MM.1S (cell line): ENCODE data around the gene KRTAP10-9.

ENCODE experiments used
- DNase-seq: peaks from one replicate; pipeline ENCODE4 v3.0.0-alpha.2; 2015
- H2AFZ ChIP-seq: fragments of 300-600 bp; sonication (generic); 2 replicates; pipeline ENCODE4 v1.6.0; 2016; ENCODE audit warnings: antibody characterized with exemption, low read length
- H3F3A ChIP-seq: fragments of 300-600 bp; sonication (generic); 2 replicates; pipeline ENCODE4 v1.6.1; 2016; ENCODE audit warnings: mild to moderate bottlenecking, antibody characterized with exemption, low read length, moderate library complexity, mixed read lengths; ENCODE audit not compliant: insufficient read depth
- H3K27ac ChIP-seq: fragments of 300-600 bp; sonication (generic); 2 replicates; pipeline ENCODE4 v1.5.1; 2016; ENCODE audit warnings: mild to moderate bottlenecking, low read length
- H3K27me3 ChIP-seq: fragments of 300-600 bp; sonication (generic); replicated peaks from 2 replicates; pipeline ENCODE4 v1.6.0; 2016; ENCODE audit warnings: low read length; ENCODE audit not compliant: insufficient read depth
- H3K36me3 ChIP-seq: fragments of 300-600 bp; sonication (generic); replicated peaks from 2 replicates; pipeline ENCODE4 v1.6.1; 2016; ENCODE audit warnings: mild to moderate bottlenecking, low read length, mixed read lengths; ENCODE audit not compliant: insufficient read depth
- H3K4me1 ChIP-seq: fragments of 300-600 bp; sonication (generic); 2 replicates; pipeline ENCODE4 v1.6.1; 2016; ENCODE audit warnings: low read length, mixed read lengths
- H3K4me2 ChIP-seq: fragments of 300-600 bp; sonication (generic); 2 replicates; pipeline ENCODE4 v1.6.0; 2016; ENCODE audit warnings: low read depth, low read length
- H3K4me3 ChIP-seq: fragments of 300-600 bp; sonication (generic); 2 replicates; pipeline ENCODE4 v1.5.1; 2016; ENCODE audit warnings: low read length, mixed read lengths
- H3K79me2 ChIP-seq: fragments of 300-600 bp; sonication (generic); 2 replicates; pipeline ENCODE4 v1.6.1; 2016; ENCODE audit warnings: mixed run types, low read length, mixed read lengths
- H3K9ac ChIP-seq: fragments of 300-600 bp; sonication (generic); 2 replicates; pipeline ENCODE4 v1.6.1; 2016; ENCODE audit warnings: low read length, mixed read lengths
- H3K9me2 ChIP-seq: fragments of 300-600 bp; sonication (generic); replicated peaks from 2 replicates; pipeline ENCODE4 v1.6.1; 2016; ENCODE audit warnings: mild to moderate bottlenecking, low read length, mixed read lengths; ENCODE audit not compliant: insufficient read depth
- H3K9me3 ChIP-seq: fragments of 300-600 bp; sonication (generic); replicated peaks from 2 replicates; pipeline ENCODE4 v1.6.1; 2016; ENCODE audit warnings: mild to moderate bottlenecking, low read length, mixed read lengths; ENCODE audit not compliant: insufficient read depth
- H4K20me1 ChIP-seq: fragments of 300-600 bp; sonication (generic); 2 replicates; pipeline ENCODE4 v1.6.1; 2016; ENCODE audit warnings: mild to moderate bottlenecking, low read length, moderate library complexity, mixed read lengths; ENCODE audit not compliant: insufficient read depth
- CTCF ChIP-seq: fragments of 300-600 bp; sonication (generic); IDR thresholded peaks from 2 replicates; pipeline ENCODE4 v1.5.1; 2016; ENCODE audit warnings: antibody characterized with exemption, low read length, mixed read lengths
- EZH2 ChIP-seq: fragments of 300-600 bp; sonication (generic); optimal IDR thresholded peaks from 2 replicates; pipeline ENCODE3; 2017; ENCODE audit warnings: low read depth, mild to moderate bottlenecking, antibody characterized with exemption, low read length, mixed read lengths
- EZH2phosphoT487 ChIP-seq: fragments of 300-600 bp; sonication (generic); IDR thresholded peaks from 2 replicates; pipeline ENCODE4 v1.6.1; 2018; ENCODE audit warnings: antibody characterized with exemption, low read length

KRTAP10-9 gene

DNA sequence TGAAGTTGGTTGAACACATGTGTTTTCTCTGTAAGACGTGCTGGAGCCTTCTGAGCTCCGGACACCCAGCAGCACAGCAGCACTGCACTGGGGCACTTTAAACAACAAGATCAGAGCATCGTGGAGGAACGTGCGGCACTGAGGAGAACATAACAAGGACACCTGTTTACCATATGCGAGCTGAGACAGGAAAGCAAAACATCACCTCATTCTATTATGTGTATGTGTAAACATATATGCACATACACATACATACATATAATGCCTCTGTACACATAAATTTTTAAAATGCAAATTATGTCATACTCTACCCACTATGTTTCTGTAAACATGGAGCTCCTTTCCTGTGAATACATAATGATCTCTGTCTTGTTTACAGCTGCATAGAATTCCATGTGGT lies 31.4 kb upstream of the KRTAP10-9 start:
- Histone ChIP-seq H3K79me2 (no peaks in the 10 kb centered on the region), H3K27me3 (peaks cover 87% of the 10 kb centered on the region), H3F3A (no peaks in the 10 kb centered on the region), H3K4me1 (no peaks in the 10 kb centered on the region), H3K9me3 (no peaks in the 10 kb centered on the region), H3K9me2 (no peaks in the 10 kb centered on the region), H2AFZ (no peak overlapping the region), H3K36me3 (no peaks in the 10 kb centered on the region), H4K20me1 (no peaks in the 10 kb centered on the region), H3K9ac (no peak overlapping the region), H3K27ac (no peak overlapping the region), H3K4me2 (no peak overlapping the region), H3K4me3 (no peak overlapping the region)
- no peak for DNase-seq
- no peak for TF ChIP-seq CTCF
- TF ChIP-seq EZH2 = no peak
- TF ChIP-seq EZH2phosphoT487 = no peak

GRCh38 chr21:44596068-44596725 lies 30.7 kb upstream of the KRTAP10-9 start:
- no peak for TF ChIP-seq CTCF
- TF ChIP-seq EZH2phosphoT487 = no peak
- no peak for TF ChIP-seq EZH2
- DNase-seq = no peak
- Histone ChIP-seq H3K27ac (no peak overlapping the region), H3K4me3 (no peak overlapping the region), H3K36me3 (no peaks in the 10 kb centered on the region), H3K79me2 (no peaks in the 10 kb centered on the region), H2AFZ (no peak overlapping the region), H3K9me2 (no peaks in the 10 kb centered on the region), H3K27me3 (peaks cover 85% of the 10 kb centered on the region), H3K9ac (no peak overlapping the region), H3K9me3 (no peaks in the 10 kb centered on the region), H3K4me1 (no peaks in the 10 kb centered on the region), H3F3A (no peaks in the 10 kb centered on the region), H4K20me1 (no peaks in the 10 kb centered on the region), H3K4me2 (no peak overlapping the region)

DNA sequence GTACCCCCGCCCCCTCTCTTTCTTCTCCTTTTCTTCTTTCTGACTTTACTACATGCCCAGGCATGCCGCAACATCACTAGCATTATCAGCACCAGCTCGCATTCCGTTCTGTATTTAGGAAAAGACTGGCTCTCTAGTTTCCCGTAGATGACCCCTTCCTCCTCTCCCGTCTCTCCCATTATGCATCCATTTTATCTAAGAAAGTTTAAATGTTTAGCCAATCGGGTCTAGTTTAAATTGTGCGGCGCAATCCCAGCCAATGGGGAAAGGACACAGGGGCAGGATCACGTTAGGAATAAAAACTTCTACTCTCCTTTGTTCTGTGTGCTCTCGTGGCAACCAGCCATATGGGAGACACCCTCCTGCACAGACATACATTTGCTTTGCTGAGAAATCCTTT lies 28.8 kb upstream of the KRTAP10-9 start:
- Histone ChIP-seq H2AFZ (no peak overlapping the region), H3K4me1 (no peaks in the 10 kb centered on the region), H3K4me2 (no peak overlapping the region), H4K20me1 (no peaks in the 10 kb centered on the region), H3K9me2 (no peaks in the 10 kb centered on the region), H3K27ac (no peak overlapping the region), H3K9ac (no peak overlapping the region), H3K79me2 (no peaks in the 10 kb centered on the region), H3F3A (no peaks in the 10 kb centered on the region), H3K36me3 (no peaks in the 10 kb centered on the region), H3K9me3 (no peaks in the 10 kb centered on the region), H3K27me3 (peaks cover 84% of the 10 kb centered on the region), H3K4me3 (no peak overlapping the region)
- TF ChIP-seq CTCF (no peak), EZH2phosphoT487 (no peak), EZH2 (no peak)
- no peak for DNase-seq
